Measurements from ENCODE around the gene MYOF.

The MYOF gene

DNA sequence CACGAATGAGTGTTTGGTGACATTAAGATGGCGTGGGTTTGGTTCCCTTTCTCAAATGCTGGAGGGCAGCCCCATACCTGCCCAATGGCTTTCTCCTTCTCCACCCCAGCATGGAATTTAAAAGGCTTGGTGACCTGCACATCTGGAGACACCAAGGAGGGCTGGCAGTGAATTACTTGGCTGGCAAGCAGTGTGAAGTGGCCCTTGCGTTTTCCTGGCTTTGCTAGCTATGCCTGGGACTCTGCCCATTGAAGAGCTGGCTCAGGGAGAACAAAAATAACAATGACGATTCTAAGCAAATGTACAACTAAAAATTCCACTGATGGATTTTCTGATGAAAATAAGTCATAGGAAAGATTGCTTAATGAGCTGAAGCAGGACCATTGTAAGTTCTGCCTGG, 204.8 kb downstream of the MYOF start:
- no peak for DNase-seq (ENCODE audit: low read depth, low spot score)
- Histone ChIP-seq H3K4me1 (ENCODE audit: control insufficient read depth, insufficient read depth, low read length) (peaks cover 8% of the 10 kb centered on the region; the same call in 1 of the 2 replicates), H3K27me3 (ENCODE audit: control insufficient read depth, insufficient read depth, low read length) (no peaks in the 10 kb centered on the region), H3K9me3 (ENCODE audit: control insufficient read depth, insufficient read depth, low read length) (no peaks in the 10 kb centered on the region), H3K4me3 (ENCODE audit: low read length) (no peak overlapping the region), H3K36me3 (ENCODE audit: control insufficient read depth, insufficient read depth, low read length) (no peaks in the 10 kb centered on the region), H3K27ac (ENCODE audit: low read length) (no peak overlapping the region)
- WGBS (ENCODE audit: insufficient coverage, insufficient read length), result no CpG with 5 or more reads among the region's 4 CpGs

DNA sequence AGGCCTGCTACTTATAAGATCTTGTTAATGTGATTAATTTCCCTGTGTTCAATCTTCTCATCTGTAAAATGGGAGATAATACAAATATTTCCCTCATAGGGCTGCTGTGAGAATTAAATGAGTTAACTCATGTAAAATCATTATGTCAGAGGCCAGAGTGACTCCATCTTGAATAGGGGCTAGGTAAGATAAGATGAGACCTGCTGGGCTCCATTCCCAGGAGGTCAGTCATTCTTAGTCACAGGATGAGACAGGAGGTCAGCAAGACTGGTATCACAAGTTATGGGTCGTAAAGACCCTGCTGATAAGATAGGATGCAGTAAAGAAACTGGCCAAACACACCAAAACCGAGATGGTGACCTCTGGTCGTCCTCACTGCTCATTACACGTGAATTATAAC, 207.7 kb downstream of the MYOF start:
- no CpG with 5 or more reads among the region's 4 CpGs for WGBS (ENCODE audit: insufficient coverage, insufficient read length)
- no peak overlapping the region for H3K4me3 ChIP-seq (ENCODE audit: low read length)
- H3K4me1 ChIP-seq (ENCODE audit: control insufficient read depth, insufficient read depth, low read length), result peaks cover 7% of the 10 kb centered on the region
- H3K9me3 ChIP-seq (ENCODE audit: control insufficient read depth, insufficient read depth, low read length), result no peaks in the 10 kb centered on the region
- no peaks in the 10 kb centered on the region for H3K27me3 ChIP-seq (ENCODE audit: control insufficient read depth, insufficient read depth, low read length)
- H3K36me3 ChIP-seq (ENCODE audit: control insufficient read depth, insufficient read depth, low read length), result no peaks in the 10 kb centered on the region
- no peak for DNase-seq (ENCODE audit: low read depth, low spot score)
- no peak overlapping the region for H3K27ac ChIP-seq (ENCODE audit: low read length)

DNA sequence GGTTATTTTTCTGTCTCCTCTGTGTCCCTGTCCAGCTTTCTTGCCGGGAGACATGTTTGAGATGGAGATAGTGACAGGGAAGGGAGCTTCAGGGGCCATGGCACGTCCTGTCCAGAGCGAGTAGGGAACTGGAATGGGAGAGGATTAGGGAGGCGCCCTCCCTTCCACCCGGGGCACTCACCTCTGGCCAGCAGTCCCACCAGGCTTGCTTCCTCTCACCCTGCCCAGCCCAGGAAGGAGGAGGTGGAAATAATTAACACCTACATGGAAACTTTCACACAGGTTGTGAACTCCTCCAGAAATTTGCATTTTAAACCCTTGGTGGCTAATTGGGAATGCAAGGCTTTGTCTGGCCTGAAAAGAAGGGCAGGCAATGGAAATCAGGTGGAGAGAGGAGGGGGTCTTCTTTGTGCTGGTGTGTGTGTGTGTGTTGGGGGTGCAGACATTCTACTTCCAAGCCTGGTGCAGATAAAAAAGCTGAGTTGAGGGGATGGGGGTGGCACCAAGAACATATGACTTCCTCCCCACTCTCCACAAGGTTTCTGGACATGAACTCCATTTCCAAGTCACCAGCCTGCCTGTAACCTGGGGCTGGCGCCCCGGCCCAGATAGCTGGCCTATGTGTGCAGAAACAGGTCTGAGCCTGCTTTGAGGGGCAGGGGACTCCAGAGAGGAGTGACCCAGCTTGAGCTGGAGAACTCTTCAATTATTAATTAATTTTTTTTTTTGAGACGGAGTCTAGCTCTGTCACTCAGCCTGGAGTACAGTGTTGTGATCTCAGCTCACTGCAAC, 209.1 kb downstream of the MYOF start:
- Histone ChIP-seq H3K9me3 (ENCODE audit: control insufficient read depth, insufficient read depth, low read length) (no peaks in the 10 kb centered on the region), H3K4me3 (ENCODE audit: low read length) (no peak overlapping the region), H3K27ac (ENCODE audit: low read length) (peak overlapping the region; percentile 70), H3K4me1 (ENCODE audit: control insufficient read depth, insufficient read depth, low read length) (peaks cover 7% of the 10 kb centered on the region), H3K27me3 (ENCODE audit: control insufficient read depth, insufficient read depth, low read length) (no peaks in the 10 kb centered on the region), H3K36me3 (ENCODE audit: control insufficient read depth, insufficient read depth, low read length) (no peaks in the 10 kb centered on the region)
- DNase-seq (ENCODE audit: low read depth, low spot score), result peak; percentile 81
- WGBS (ENCODE audit: insufficient coverage, insufficient read length), result no CpG with 5 or more reads among the region's 8 CpGs

DNA sequence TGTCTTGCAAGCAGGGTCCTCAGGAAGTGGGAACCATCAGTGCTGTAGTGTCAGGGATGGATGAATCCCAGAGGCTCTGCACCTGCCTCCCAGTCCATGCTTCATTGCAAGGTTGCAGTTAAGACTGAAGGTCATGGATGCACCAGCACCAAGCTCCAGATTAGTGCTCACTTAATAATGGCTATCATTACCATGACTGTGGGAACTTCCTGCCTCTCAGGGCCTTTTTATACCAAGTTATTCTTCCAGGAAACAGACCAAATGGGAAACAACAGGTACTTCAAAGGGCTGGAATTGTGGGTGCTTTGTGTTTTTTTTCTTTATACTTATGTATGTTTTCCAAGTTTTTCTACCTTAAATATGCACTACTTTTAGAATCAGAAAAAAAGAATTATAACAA, 210.8 kb downstream of the MYOF start:
- no peaks in the 10 kb centered on the region for H3K27me3 ChIP-seq (ENCODE audit: control insufficient read depth, insufficient read depth, low read length)
- peaks cover 7% of the 10 kb centered on the region for H3K4me1 ChIP-seq (ENCODE audit: control insufficient read depth, insufficient read depth, low read length)
- no peaks in the 10 kb centered on the region for H3K9me3 ChIP-seq (ENCODE audit: control insufficient read depth, insufficient read depth, low read length)
- no peak overlapping the region for H3K4me3 ChIP-seq (ENCODE audit: low read length)
- DNase-seq (ENCODE audit: low read depth, low spot score), result no peak
- H3K36me3 ChIP-seq (ENCODE audit: control insufficient read depth, insufficient read depth, low read length), result no peaks in the 10 kb centered on the region
- peak overlapping the region; percentile 84 for H3K27ac ChIP-seq (ENCODE audit: low read length)

DNA sequence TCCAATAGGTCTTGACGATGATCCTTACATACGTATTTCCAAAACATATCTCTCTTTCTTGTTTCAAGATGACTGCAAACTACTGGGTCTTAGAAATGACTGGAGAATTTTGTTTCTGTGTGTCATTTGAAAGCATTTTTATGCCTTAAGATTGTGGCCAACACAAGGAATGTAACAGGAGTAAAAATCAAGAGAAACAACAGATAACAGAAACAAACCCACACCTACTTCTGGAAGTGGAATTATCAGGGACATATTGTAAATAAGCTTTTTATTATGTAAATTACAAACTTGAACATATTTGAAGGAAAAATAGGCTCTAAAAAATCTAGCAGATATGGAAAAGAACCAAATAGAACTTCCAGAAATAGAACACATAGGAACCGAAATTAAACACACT, 212.9 kb downstream of the MYOF start:
- Histone ChIP-seq H3K9me3 (ENCODE audit: control insufficient read depth, insufficient read depth, low read length) (no peaks in the 10 kb centered on the region), H3K36me3 (ENCODE audit: control insufficient read depth, insufficient read depth, low read length) (no peaks in the 10 kb centered on the region), H3K27ac (ENCODE audit: low read length) (no peak overlapping the region), H3K4me3 (ENCODE audit: low read length) (no peak overlapping the region), H3K4me1 (ENCODE audit: control insufficient read depth, insufficient read depth, low read length) (peaks cover 7% of the 10 kb centered on the region), H3K27me3 (ENCODE audit: control insufficient read depth, insufficient read depth, low read length) (no peaks in the 10 kb centered on the region)
- WGBS (ENCODE audit: insufficient coverage, insufficient read length), result no CpG with 5 or more reads among the region's 3 CpGs
- no peak for DNase-seq (ENCODE audit: low read depth, low spot score)

DNA sequence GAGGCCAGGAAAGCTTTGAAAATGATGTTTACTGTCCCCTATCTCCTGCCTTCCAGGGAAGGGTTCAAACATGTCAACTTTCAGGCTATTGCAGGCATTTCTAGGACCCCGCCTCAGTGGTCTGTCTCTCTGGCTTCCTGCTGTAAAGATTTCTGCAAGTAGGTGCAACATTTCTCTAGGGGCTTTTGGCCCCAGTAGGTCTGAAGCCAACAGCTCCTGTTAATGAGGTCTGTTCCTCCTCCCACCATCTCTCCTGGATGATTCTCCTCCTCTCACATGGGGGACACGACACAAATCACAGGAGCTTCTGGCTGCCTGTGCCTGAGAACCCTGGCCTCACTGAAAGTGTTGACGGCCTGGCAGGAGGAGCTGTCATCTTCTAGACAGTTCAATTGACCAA, 214.1 kb downstream of the MYOF start:
- WGBS (ENCODE audit: insufficient coverage, insufficient read length), result no CpG with 5 or more reads among the region's 3 CpGs
- Histone ChIP-seq H3K27ac (ENCODE audit: low read length) (no peak overlapping the region), H3K27me3 (ENCODE audit: control insufficient read depth, insufficient read depth, low read length) (no peaks in the 10 kb centered on the region), H3K9me3 (ENCODE audit: control insufficient read depth, insufficient read depth, low read length) (no peaks in the 10 kb centered on the region), H3K4me1 (ENCODE audit: control insufficient read depth, insufficient read depth, low read length) (peaks cover 5% of the 10 kb centered on the region), H3K36me3 (ENCODE audit: control insufficient read depth, insufficient read depth, low read length) (no peaks in the 10 kb centered on the region), H3K4me3 (ENCODE audit: low read length) (no peak overlapping the region)
- DNase-seq (ENCODE audit: low read depth, low spot score), result no peak

DNA sequence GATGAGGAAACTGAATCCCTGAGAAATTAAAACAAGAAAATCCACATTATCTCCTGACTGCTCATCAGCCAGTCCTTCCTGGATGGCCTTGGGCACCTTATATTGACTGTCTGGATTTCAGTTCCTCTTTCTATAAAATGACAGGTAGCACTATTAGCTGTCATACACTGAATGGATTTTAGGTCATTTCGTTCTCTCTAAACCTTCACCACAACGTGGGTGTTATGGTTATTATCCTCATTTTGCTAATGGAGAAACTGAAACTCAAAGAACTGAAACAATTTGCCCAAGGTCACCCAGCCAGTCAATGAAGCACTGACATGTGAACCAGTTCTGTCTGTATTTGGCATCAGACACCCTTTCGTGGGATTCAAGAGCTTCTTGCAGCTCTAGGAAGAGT, 214.6 kb downstream of the MYOF start:
- Histone ChIP-seq H3K4me1 (ENCODE audit: control insufficient read depth, insufficient read depth, low read length) (peaks cover 5% of the 10 kb centered on the region), H3K27ac (ENCODE audit: low read length) (no peak overlapping the region), H3K9me3 (ENCODE audit: control insufficient read depth, insufficient read depth, low read length) (no peaks in the 10 kb centered on the region), H3K4me3 (ENCODE audit: low read length) (no peak overlapping the region), H3K27me3 (ENCODE audit: control insufficient read depth, insufficient read depth, low read length) (no peaks in the 10 kb centered on the region), H3K36me3 (ENCODE audit: control insufficient read depth, insufficient read depth, low read length) (no peaks in the 10 kb centered on the region)
- DNase-seq (ENCODE audit: low read depth, low spot score), result no peak
- whole genome bisulfite sequencing (ENCODE audit: insufficient coverage, insufficient read length), result no CpG with 5 or more reads among the region's 3 CpGs

DNA sequence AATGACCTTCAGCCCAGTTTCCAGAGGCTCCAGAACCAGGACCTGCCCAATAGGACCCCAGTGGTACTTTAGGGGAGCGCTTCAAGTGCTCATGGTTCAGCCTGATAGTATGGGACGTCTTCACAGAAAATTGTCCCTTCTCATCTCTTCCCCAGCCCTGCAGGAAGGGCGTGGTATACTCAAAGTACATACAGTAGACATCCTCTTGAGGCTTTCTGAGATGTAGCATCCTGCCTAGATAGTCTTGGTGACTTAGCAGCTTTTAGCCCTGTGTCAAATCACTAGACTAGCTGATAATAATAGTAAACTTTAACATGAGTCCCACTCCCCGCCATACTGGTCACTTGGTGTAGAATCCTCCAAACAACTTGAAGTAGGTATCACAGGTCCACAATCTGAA, 215.3 kb downstream of the MYOF start:
- Histone ChIP-seq H3K36me3 (ENCODE audit: control insufficient read depth, insufficient read depth, low read length) (no peaks in the 10 kb centered on the region), H3K27ac (ENCODE audit: low read length) (no peak overlapping the region), H3K27me3 (ENCODE audit: control insufficient read depth, insufficient read depth, low read length) (no peaks in the 10 kb centered on the region), H3K9me3 (ENCODE audit: control insufficient read depth, insufficient read depth, low read length) (no peaks in the 10 kb centered on the region), H3K4me1 (ENCODE audit: control insufficient read depth, insufficient read depth, low read length) (peaks cover 5% of the 10 kb centered on the region), H3K4me3 (ENCODE audit: low read length) (no peak overlapping the region)
- DNase-seq (ENCODE audit: low read depth, low spot score), result no peak
- WGBS (ENCODE audit: insufficient coverage, insufficient read length), result no CpG with 5 or more reads among the region's 4 CpGs

DNA sequence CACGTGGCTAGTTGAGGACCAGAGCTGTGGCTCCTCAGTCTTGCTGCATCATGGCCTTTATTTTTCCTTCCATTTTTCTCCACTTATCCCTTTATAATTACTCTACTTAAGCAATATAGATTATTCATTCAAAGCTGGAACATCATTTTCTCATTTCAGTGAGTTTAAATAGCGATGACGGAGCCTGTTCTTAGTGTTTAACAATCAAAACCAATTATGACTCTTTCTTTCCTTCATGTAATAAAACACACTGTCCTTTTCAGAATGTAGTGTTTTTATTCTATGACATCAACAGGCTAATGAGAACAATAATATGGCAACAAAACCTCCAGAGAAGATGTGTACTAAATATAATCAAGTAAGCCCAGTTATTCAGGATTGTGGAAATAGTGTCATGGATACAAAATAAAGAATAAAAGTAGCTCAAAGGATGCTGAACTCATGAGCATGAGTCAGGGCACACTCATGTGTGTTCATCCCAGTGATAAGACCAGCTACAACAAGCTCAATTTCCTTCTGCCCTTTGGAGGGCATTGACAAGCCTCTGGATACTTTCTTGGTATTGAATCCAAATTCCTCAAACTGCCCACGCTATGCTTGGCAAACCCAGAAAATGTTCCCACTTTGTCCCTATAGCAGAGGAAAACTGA, 220.0 kb downstream of the MYOF start:
- WGBS (ENCODE audit: insufficient coverage, insufficient read length), result no CpG with 5 or more reads among the region's 4 CpGs
- no peak overlapping the region for H3K27ac ChIP-seq (ENCODE audit: low read length)
- H3K4me1 ChIP-seq (ENCODE audit: control insufficient read depth, insufficient read depth, low read length), result no peaks in the 10 kb centered on the region
- H3K4me3 ChIP-seq (ENCODE audit: low read length), result no peak overlapping the region
- H3K36me3 ChIP-seq (ENCODE audit: control insufficient read depth, insufficient read depth, low read length), result no peaks in the 10 kb centered on the region
- H3K9me3 ChIP-seq (ENCODE audit: control insufficient read depth, insufficient read depth, low read length), result no peaks in the 10 kb centered on the region
- no peaks in the 10 kb centered on the region for H3K27me3 ChIP-seq (ENCODE audit: control insufficient read depth, insufficient read depth, low read length)
- no peak for DNase-seq (ENCODE audit: low read depth, low spot score)

DNA sequence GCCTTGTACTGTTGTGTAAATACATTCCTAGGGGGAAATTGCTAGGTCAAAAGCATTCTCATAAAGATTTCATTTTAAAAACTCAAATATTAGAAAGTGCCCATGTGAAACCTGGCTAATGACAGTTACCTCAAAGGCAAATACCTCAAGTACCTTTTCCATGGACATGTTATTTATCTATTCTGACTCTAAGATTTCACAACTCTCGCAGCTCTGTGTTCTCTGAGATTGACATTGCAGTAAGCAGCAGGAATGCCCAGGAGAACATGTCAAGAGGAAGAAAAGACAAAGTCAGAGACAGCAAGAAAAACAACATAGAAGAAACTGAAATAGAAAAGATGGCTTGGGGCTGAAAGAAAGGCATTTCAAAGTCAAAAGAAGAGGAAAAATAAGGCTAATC, 221.0 kb downstream of the MYOF start:
- DNase-seq (ENCODE audit: low read depth, low spot score), result no peak

DNA sequence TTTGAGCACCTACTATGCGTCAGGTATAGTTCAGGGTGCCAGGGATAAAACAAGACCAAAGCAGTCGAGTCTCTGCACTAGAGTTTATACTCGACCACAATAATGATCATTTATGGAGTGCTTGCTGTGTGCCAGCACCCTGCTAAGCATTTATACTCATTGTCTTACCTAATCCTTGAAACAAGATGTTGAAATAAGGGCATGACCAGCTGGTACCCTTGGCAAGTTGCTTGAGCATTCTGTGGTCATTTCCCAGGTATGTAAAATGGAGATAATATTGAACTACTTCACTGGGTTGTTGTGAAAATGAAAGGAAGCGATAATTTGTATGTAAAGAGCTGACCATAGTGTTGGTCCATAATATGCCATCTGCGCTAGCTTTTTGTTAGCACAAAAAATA, 223.0 kb downstream of the MYOF start:
- WGBS (ENCODE audit: insufficient coverage, insufficient read length), result no CpG with 5 or more reads among the region's 5 CpGs
- H3K9me3 ChIP-seq (ENCODE audit: control insufficient read depth, insufficient read depth, low read length), result no peaks in the 10 kb centered on the region
- H3K27me3 ChIP-seq (ENCODE audit: control insufficient read depth, insufficient read depth, low read length), result no peaks in the 10 kb centered on the region
- H3K36me3 ChIP-seq (ENCODE audit: control insufficient read depth, insufficient read depth, low read length), result no peaks in the 10 kb centered on the region
- H3K4me3 ChIP-seq (ENCODE audit: low read length), result no peak overlapping the region
- H3K4me1 ChIP-seq (ENCODE audit: control insufficient read depth, insufficient read depth, low read length), result no peaks in the 10 kb centered on the region
- no peak for DNase-seq (ENCODE audit: low read depth, low spot score)
- no peak overlapping the region for H3K27ac ChIP-seq (ENCODE audit: low read length)

More for the DNA sequence above, 221.0 kb downstream of the MYOF start:
- Histone ChIP-seq H3K36me3 (ENCODE audit: control insufficient read depth, insufficient read depth, low read length) (no peaks in the 10 kb centered on the region), H3K27me3 (ENCODE audit: control insufficient read depth, insufficient read depth, low read length) (no peaks in the 10 kb centered on the region), H3K4me1 (ENCODE audit: control insufficient read depth, insufficient read depth, low read length) (no peaks in the 10 kb centered on the region), H3K4me3 (ENCODE audit: low read length) (no peak overlapping the region), H3K9me3 (ENCODE audit: control insufficient read depth, insufficient read depth, low read length) (no peaks in the 10 kb centered on the region), H3K27ac (ENCODE audit: low read length) (no peak overlapping the region)
- WGBS (ENCODE audit: insufficient coverage, insufficient read length), result no CpG with 5 or more reads among the region's 1 CpG

Data from iPS DF 6.9 (cell line).